Osteoblast (primary cell): Measurements from ENCODE around the gene TASL. TPM values are rescaled to one million over a fixed set of nuclear protein-coding genes. Genes with fewer than 3 reads are reported as not detected.
"Not testable (repeated sequence)": the region's sequence is repeated elsewhere in the genome, so short reads cannot be mapped to it uniquely, and the experiment has no call there.

ENCODE experiments used
- DNase-seq: peaks from one replicate; pipeline ENCODE4 v3.0.0; 2011; ENCODE audit warnings: low spot score, mixed read lengths; ENCODE audit not compliant: insufficient read length; ENCODE audit errors: missing footprints
- H2AFZ ChIP-seq: 2 replicates; pipeline ENCODE4 v1.6.0; 2011; ENCODE audit warnings: mild to moderate bottlenecking, low read length
- H3K27ac ChIP-seq: 2 replicates; pipeline ENCODE4 v1.5.1; 2011; ENCODE audit warnings: mild to moderate bottlenecking, low read depth, low read length, moderate library complexity
- H3K27me3 ChIP-seq: 2 replicates; pipeline ENCODE4 v1.6.0; 2012; ENCODE audit warnings: mild to moderate bottlenecking, control low read depth, inconsistent platforms, low read length, moderate library complexity; ENCODE audit not compliant: insufficient read depth
- H3K36me3 ChIP-seq: 2 replicates; pipeline ENCODE4 v1.5.1; 2011; ENCODE audit warnings: mild to moderate bottlenecking, low read length, control low read depth, moderate library complexity; ENCODE audit not compliant: insufficient read depth
- H3K4me1 ChIP-seq: 2 replicates; pipeline ENCODE4 v1.5.1; 2011; ENCODE audit warnings: mild to moderate bottlenecking, low read length, control low read depth, moderate library complexity; ENCODE audit not compliant: insufficient read depth
- H3K4me2 ChIP-seq: 2 replicates; pipeline ENCODE4 v1.6.0; 2011; ENCODE audit warnings: mild to moderate bottlenecking, low read length; ENCODE audit not compliant: insufficient read depth
- H3K4me3 ChIP-seq: fragments of 200-600 bp; sonication (generic); 3 replicates; pipeline ENCODE4 v1.5.1; 2012; ENCODE audit warnings: mild to moderate bottlenecking, low read length, inconsistent platforms; ENCODE audit not compliant: insufficient read depth
- H3K79me2 ChIP-seq: 2 replicates; pipeline ENCODE4 v1.6.0; 2012; ENCODE audit warnings: mild to moderate bottlenecking, low read length, control low read depth, inconsistent platforms; ENCODE audit not compliant: insufficient read depth
- H3K9me3 ChIP-seq: 2 replicates; pipeline ENCODE4 v1.5.1; 2011; ENCODE audit warnings: low read depth, low read length, control low read depth
- H4K20me1 ChIP-seq: 2 replicates; pipeline ENCODE4 v1.6.0; 2012; ENCODE audit warnings: mild to moderate bottlenecking, low read length, control low read depth; ENCODE audit not compliant: insufficient read depth
- CTCF ChIP-seq: IDR thresholded peaks from 2 replicates; pipeline ENCODE4 v1.5.1; 2011; ENCODE audit warnings: mild to moderate bottlenecking, low read depth, low read length, moderate library complexity; ENCODE audit errors: extremely low read depth
- total RNA-seq: library from RNA; depleted of rRNA; stranded (reverse); fragments of >200 nt; gene quantifications from 2 replicates; pipeline ENCODE4 v1.2.3, GENCODE V29; 2012

Gene TASL
- total RNA-seq, 1 donor, result not detected

- Histone ChIP-seq H3K79me2 (no peaks in the 10 kb centered on the region), H4K20me1 (no peaks in the 10 kb centered on the region), H2AFZ (no peak overlapping the region), H3K36me3 (no peaks in the 10 kb centered on the region), H3K27ac (no peak overlapping the region), H3K4me3 (no peak overlapping the region), H3K4me2 (no peak overlapping the region), H3K9me3 (no peaks in the 10 kb centered on the region), H3K4me1 (no peaks in the 10 kb centered on the region), H3K27me3 (no peaks in the 10 kb centered on the region)
- no peak for DNase-seq
- TF ChIP-seq CTCF, result no peak
Observed at GRCh38 chrX:30612250-30612655, 34.7 kb upstream of the TASL start.

GRCh38 chrX:30610026-30610425 lies 32.5 kb upstream of the TASL start:
- H3K9me3 ChIP-seq, result no peaks in the 10 kb centered on the region
- H2AFZ ChIP-seq, result peak overlapping the region; percentile 2
- no peaks in the 10 kb centered on the region for H3K4me1 ChIP-seq
- DNase-seq, result no peak
- no peak for TF ChIP-seq CTCF
- H3K27ac ChIP-seq, result no peak overlapping the region
- H3K4me3 ChIP-seq, result no peak overlapping the region
- H3K4me2 ChIP-seq, result no peak overlapping the region
- no peaks in the 10 kb centered on the region for H3K36me3 ChIP-seq
- H4K20me1 ChIP-seq, result no peaks in the 10 kb centered on the region
- H3K27me3 ChIP-seq, result no peaks in the 10 kb centered on the region
- H3K79me2 ChIP-seq, result no peaks in the 10 kb centered on the region

GRCh38 chrX:30607155-30607554 lies 29.6 kb upstream of the TASL start:
- no peak overlapping the region for H3K4me2 ChIP-seq
- no peak overlapping the region for H3K27ac ChIP-seq
- H3K79me2 ChIP-seq, result no peaks in the 10 kb centered on the region
- no peak overlapping the region for H2AFZ ChIP-seq
- H3K27me3 ChIP-seq, result no peaks in the 10 kb centered on the region
- no peaks in the 10 kb centered on the region for H3K9me3 ChIP-seq
- no peak overlapping the region for H3K4me3 ChIP-seq
- TF ChIP-seq CTCF, result no peak
- no peak for DNase-seq
- H4K20me1 ChIP-seq, result no peaks in the 10 kb centered on the region
- H3K36me3 ChIP-seq, result no peaks in the 10 kb centered on the region
- H3K4me1 ChIP-seq, result no peaks in the 10 kb centered on the region

DNA sequence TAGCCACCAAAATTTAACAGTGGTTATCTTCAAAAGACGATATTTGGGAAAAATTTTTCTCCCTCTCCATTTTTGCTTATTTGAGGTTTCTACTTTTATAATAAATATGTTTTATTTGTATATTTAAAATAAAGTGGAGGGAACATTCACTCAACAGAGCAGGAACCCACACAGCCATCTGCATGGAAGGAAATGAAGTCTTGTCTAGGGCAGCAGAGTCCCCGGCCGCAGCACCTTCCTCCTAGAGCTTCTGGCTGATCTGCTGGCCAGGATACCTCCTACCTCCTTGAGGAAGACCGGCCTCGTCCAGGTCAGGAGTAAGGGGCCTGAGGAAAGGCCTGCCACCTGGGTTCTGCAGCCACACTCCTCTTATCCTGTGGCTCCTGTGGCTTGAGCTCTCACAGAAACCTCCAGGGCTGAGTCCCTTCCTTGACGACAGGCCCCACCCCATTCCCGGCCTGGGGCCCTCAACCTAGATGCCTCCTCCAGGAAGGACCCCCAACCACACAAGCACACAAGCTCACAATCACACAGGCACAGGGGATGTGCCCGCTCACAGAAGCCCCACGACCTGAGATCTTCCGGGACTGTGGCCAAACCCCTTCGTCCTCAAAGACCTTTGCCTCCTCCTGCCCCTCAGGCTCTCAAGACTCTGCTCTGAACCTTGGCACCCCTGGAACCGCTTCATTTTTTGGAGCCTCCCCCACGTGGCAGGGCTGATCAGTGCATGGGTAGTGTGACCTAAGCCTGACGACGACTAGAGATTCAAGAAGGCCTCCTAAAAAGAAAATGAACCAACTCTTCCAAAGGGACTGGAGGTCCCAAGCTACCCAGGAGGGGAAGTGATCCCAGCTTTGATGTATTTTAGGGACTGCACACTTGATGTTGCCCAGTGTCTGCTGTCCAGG lies 23.0 kb upstream of the TASL start:
- not testable (repeated sequence) for H3K4me2 ChIP-seq, H3K4me3 ChIP-seq, H3K79me2 ChIP-seq, DNase-seq, H3K27ac ChIP-seq, H4K20me1 ChIP-seq, H3K27me3 ChIP-seq, H3K9me3 ChIP-seq, H3K4me1 ChIP-seq, H3K36me3 ChIP-seq, H2AFZ ChIP-seq
